ENCODE measurements around the gene TNFSF11. TPM values are rescaled to one million over a fixed set of nuclear protein-coding genes. Genes with fewer than 3 reads are reported as not detected.

The TNFSF11 gene
- total and polyA plus RNA-seq, 2 donors (not counting 3 experiments of a cell fraction or from before 2014, with no cell fraction given) = not detected

- TF ChIP-seq JUN (IDR thresholded peaks at IDR 0.05; ENCODE audit: borderline replicate concordance, insufficient read depth, insufficient read length, low read depth) (no peak), EZH2 (IDR thresholded peaks at IDR 0.05; ENCODE audit: borderline replicate concordance, low read depth, low read length, severe bottlenecking) (no peak), CTCF (IDR thresholded peaks at IDR 0.05; ENCODE audit: extremely low read depth in 1 of 2, insufficient read depth in 1 of 2, low read depth in 1 of 2, low read length in 2 of 2) (no peak), POLR2A (IDR thresholded peaks at IDR 0.05; ENCODE audit: low read depth, low read length) (no peak), FOS (IDR thresholded peaks at IDR 0.05; ENCODE audit: borderline replicate concordance, insufficient read depth, low read length) (no peak), MAX (IDR thresholded peaks at IDR 0.05; ENCODE audit: insufficient read depth, insufficient read length) (no peak), POLR2AphosphoS5 (IDR thresholded peaks at IDR 0.05; ENCODE audit: insufficient read depth, low read depth, low read length) (no peak), MYC (IDR thresholded peaks at IDR 0.05; ENCODE audit: low read depth, low read length) (no peak), GATA2 (IDR thresholded peaks at IDR 0.05; ENCODE audit: insufficient read depth, insufficient read length, low read depth, low read length) (no peak)
- ChIA-PET CTCF (no interaction called here), POLR2A (no interaction called here)
- DNase-seq (ENCODE audit: low read depth, low spot score) (no peak), FAIRE-seq (no peak)
- H3K4me2 ChIP-seq (ENCODE audit: insufficient read depth, low read length) = no peak overlapping the region
- H3K9ac ChIP-seq (replicated peaks; ENCODE audit: extremely low read depth, insufficient read depth, low read length) = no peak overlapping the region
- H3K27me3 ChIP-seq (ENCODE audit: control insufficient read depth in 2 of 2, insufficient read depth in 2 of 2, low read length in 2 of 2) = peaks cover 0 to 1% of the 10 kb centered on the region in 2 experiments
- H3K4me1 ChIP-seq (ENCODE audit: control insufficient read depth, extremely low read depth, insufficient read depth, low read length) = no peaks in the 10 kb centered on the region
- dilution Hi-C loops (cut with MboI; ENCODE audit: extremely low pct_ligation_motif_present, low sequenced_read_pairs) = no loop called here
- no TSS peak for BruUV-seq (replicated peaks)
- no peak overlapping the region for H3K4me3 ChIP-seq (replicated peaks in 1 of 3; ENCODE audit: insufficient read depth in 1 of 3, low read depth in 1 of 3, low read length in 3 of 3)
- H3K9me3 ChIP-seq (replicated peaks; ENCODE audit: control insufficient read depth, insufficient read depth, low read length) = no peaks in the 10 kb centered on the region
- no peaks in the 10 kb centered on the region for H3K9me1 ChIP-seq (replicated peaks; ENCODE audit: control insufficient read depth, extremely low read depth, insufficient read depth, low read length)
- H3K36me3 ChIP-seq (ENCODE audit: control insufficient read depth in 2 of 2, extremely low read depth in 1 of 2, insufficient read depth in 2 of 2, low read length in 2 of 2) = no peaks in the 10 kb centered on the region
- intact Hi-C loops (cut with micrococcal nuclease) = no loop called here
- H4K20me1 ChIP-seq (replicated peaks; ENCODE audit: control insufficient read depth, extremely low read depth, insufficient read depth, low read length) = no peaks in the 10 kb centered on the region
- no peak overlapping the region for H3K27ac ChIP-seq (ENCODE audit: insufficient read depth, low read depth, low read length)
- no peaks in the 10 kb centered on the region for H3K79me2 ChIP-seq (ENCODE audit: control insufficient read depth, insufficient read depth, low read length)
- no peak overlapping the region for H2AFZ ChIP-seq (ENCODE audit: low read depth, low read length)
Observed at GRCh38 chr13:42623916-42624315, 50.0 kb downstream of the TNFSF11 start.
